Measurements from ENCODE around the gene CIB4.

The CIB4 gene

DNA sequence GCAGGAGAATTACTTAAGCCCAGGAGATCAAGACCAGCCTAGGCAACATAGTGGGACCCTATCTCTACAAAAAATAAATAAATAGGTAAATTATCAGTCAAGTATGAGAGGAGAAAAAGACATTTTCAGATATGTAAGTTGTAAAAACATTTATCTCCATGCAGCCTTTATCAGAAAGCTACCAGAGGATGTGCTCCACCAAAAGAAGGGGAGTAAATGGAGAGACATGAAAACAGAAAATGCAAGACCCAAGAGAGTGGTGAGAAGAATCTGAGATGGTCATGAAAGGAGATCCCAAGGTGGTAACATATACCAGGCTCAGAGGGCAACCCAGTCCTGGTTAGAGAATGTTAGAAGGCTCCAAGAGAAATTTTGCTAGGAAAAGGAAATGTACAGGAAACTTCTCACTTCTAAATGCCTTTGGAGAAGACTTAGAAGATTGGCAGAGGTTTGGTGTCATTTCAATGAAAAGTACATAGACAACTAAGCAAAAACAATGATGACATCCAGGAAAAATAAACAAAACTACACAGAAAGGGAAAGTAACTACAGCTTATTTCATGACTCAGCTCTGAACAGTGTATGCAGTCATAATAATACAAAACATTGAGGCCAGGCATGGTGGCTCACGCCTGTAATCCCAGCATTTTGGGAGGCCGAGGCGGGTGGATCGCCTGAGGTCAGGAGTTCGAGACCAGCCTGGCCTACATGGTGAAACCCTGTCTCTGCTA is 19.5 kb downstream of the CIB4 start:
- DNase-seq (ENCODE audit: low read depth in 2 of 2), result no peak

DNA sequence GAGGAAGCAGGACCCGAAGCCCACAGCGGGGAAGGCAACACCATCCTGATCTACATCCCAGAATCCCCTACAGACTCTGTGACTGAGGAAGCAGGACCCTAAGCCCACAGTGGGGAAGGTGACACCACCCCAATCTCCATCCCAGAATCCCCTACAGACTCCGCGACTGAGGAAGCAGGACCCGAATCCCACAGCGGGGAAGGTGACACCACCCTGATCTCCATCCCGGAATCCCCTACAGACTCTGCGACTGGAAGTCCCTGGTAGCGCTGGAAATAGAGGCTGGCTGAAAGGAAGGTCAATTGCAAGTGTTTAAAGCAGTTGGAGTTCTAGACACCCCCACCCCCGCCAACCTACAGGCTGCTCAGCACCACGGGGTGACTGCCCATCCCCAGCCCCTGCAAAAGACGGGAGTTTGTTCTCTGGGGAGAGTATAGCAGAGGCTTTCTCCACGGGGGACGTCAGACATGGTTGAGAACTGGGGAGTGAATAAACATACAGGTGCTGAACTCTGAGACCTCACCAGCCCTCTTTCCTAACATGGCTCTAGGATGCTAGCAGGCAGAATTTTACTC is 21.0 kb downstream of the CIB4 start:
- no peak for DNase-seq (ENCODE audit: low read depth in 2 of 2)

DNA sequence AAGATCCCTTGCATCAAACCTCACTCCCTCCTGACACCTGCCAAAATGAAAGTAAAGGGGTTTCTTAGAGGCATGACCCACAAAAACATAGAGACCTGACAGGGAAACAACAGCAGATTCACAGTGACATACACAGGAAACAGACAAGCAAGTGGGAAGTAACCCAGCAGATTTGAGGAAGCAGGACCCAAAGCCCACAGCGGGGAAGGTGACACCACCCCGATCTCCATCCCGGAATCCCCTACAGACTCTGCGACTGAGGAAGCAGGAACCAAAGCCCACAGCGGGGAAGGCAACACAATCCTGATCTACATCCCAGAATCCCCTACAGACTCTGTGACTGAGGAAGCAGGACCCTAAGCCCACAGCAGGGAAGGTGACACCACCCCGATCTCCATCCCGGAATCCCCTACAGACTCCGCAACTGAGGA is 21.6 kb downstream of the CIB4 start:
- no peak for DNase-seq (ENCODE audit: low read depth in 2 of 2)

DNA sequence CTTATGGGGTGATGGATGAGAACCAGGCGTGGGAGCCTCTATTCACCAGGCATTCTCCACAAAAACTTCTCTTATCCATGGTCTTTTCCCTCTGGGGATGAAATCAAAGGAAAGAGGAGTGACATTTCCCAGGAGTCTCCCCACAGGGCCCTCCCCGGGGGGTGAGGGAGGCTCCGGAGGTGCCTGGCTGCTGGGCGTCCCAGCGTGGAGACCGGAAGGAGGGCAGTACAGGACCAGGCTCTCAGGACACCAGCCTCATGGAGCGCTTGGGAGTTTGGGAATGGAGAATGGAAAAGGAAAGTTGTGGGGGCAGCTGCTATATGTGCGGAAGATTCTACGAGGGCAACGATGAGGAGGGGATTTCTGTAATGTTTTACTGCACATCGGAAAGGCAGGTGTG is 22.1 kb downstream of the CIB4 start:
- no peak for DNase-seq (ENCODE audit: low read depth in 2 of 2)

DNA sequence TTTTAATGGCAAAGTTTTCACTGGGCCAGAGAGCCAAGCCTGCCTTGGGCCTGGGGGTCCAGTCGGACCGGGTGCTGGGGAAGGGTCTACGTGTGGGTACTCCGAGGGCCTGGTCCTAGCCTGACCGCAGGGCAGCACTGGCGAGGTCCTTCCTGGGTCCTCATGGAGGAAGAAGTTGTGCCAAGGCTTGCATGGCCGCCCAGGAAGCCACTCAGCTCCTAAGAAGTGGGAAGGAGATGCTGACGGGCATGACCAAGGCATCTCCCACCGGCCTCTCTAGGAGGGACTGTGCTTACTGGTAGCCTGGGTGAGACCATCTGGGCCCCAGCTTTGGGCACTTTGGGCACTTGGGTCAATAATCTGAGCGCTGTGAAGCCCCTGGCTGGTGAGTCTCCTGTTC is 22.6 kb downstream of the CIB4 start:
- DNase-seq (ENCODE audit: low read depth in 2 of 2), result no peak

DNA sequence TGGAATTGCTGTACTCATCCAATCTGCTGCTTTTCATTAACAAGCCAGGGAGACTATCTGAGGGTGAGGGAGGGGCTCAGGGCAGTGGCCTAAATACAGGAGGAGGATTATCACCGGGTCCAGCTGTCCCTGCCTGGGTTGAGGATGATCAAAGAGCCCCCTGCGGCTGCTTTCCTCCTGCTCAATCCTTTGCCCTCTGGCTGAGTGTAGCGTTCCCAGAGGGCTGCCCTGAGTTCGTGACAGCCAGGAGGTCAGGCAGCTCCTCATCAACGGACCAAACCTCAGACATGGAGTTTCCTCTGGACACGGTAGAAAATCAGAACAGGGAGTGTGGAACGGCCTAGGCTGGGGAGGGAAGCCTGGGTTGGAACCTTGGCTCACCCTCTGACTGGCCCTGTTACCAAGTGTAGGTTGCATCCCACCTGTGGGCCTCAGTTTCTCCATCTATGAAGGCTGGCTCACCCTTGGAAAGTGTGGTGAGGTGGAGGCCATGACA is 23.5 kb downstream of the CIB4 start:
- DNase-seq (ENCODE audit: low read depth in 2 of 2), result no peak

DNA sequence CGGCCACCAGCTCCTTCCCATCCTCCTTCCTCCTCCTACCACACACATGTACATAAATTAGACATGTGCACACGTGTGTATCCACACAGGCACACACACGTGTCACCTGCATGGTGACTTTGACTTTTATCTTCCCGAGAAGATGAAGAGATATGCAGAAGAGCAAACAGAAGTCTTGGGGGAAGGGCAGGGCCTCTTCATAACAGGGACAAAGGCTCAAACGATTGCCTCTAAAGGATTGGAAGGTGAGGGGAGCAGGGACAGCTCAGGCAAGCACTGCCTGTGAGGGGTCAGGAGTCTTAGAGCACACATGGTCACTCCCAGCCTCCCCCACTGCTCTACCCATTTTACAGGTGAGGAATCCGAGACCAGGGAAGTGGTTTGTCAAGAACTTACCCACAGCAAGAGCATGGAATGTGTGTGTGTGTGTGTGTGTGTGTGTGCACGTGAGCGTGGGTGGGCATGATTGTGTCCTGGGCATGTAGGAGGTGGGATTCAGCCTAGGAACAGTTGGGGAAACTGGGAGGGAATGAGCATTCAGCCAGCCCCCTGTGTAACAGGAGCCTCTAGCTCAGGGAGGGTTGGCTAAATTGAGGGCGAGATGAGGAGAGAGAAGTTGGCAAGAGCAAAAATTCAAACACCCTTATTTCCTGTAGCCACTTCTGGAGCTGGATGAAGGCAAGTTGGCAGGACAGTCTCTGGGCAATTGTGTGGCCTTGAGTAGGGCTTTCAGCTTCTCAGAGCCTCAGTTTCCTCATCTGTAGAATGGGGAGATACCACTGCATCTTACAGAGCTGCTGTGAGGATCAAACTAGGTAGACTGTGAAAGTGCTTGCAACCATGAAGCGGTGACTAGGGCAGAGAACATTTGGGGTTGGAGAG is 24.2 kb downstream of the CIB4 start:
- DNase-seq (ENCODE audit: low read depth in 2 of 2), result no peak

DNA sequence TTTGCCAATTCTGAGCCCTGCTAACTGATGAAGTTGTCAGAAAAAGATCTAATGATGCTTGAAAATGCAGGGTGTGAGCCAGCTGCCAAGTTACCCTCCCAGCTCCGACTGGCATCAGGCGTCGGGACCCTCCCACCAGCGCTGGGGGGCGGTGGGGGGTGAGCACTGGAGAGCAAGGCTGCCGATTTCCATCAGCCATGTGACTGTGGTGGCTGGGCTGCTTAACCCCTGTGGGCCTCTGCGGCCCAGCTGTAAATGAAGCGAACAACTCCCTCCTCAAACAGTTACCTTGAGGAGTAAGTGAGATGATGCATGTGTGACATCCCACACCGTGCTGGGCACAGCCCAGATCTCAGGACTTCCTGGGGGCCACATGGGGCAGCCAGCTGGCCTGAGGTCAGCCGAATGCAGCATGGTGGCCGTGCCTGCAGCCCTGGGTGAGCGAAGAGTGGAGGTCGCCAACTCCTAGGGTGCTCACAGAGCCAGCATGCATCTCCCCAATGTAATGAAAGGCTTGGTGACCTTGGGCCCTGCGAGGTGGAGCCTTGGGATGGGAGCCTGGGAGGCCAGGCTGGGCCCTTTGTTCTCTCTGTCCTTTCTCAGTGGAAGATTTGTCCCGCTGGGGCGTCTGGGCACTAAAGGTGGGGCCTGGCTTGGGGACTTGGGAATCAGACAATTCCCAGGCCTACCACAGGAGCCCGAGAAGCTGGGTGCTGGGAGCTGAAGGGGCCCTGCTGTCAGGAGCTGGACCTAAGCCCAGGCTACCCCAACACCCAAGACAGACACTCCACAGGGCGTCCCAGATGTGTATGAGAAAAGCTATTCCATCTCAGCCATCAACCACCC is 25.1 kb downstream of the CIB4 start:
- no peak for DNase-seq (ENCODE audit: low read depth in 2 of 2)

DNA sequence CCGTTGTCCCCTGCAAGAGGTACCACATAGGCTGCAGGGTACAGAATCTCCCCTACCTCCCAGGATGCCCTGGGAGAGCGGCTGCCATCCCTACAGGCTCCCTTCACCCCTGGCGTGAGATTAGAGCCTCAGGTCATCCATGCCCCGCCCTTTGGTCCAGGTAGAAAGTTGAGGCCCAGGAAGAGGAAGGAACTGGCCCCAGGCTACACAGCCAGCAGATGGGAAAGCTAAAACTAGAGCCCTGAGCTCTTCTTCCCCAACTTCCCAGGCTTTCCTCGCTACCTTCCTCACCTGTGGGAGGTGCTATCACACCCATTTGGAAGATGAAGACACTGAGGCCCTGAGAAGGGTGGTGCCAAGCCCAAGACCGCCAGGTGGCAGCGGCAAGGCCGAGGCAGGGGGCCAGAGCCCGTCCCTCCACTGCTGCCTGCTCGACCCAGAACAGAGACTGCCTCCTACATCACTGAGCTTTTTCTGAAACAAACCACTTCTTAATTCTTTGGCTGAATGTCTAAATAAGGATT is 25.8 kb downstream of the CIB4 start:
- DNase-seq (ENCODE audit: low read depth in 2 of 2), result no peak

DNA sequence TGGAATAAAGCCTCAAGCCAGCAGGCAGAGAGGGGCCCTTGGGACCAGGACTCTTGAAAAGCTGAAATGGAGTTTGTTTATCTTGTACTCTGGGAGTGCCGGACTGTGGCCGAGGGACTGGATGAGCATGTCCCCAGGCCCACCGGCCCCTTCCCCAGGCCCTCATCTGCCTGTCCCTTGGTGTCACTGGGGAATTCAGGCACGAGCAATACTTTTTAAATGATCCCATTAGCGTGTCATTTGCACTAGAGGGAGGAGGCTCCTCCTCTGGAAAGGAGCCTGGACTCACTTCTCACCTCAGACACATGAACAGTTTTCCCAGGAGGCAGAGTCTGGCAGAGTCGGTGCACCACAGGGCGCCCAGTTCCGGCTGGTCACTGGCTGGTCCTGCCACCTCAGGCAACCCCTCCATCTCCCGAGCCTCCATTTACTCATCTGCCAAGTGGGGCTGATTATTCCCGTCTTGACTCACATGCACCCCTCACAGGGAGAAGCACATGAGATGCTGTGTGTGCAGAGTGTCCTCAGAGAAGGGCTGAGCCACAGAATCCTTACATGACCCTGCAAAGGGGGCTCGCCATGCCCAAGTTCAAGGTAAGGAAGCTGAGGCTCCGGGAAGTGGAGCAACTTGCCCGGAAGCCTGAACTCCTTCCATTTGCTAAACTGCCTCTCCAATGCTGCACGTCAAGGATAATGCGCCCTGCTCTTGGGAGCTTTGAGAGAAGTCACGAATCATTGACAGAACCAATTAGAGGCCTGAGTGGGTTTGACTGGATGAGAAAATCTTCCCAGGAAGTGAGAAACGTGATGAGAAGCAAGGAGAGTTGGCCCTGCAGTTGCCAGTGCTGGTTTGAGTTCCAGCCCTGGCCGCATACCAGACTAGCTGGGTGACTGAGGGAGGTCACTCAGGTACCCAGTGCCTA is 26.7 kb downstream of the CIB4 start:
- DNase-seq (ENCODE audit: low read depth in 2 of 2), result no peak

DNA sequence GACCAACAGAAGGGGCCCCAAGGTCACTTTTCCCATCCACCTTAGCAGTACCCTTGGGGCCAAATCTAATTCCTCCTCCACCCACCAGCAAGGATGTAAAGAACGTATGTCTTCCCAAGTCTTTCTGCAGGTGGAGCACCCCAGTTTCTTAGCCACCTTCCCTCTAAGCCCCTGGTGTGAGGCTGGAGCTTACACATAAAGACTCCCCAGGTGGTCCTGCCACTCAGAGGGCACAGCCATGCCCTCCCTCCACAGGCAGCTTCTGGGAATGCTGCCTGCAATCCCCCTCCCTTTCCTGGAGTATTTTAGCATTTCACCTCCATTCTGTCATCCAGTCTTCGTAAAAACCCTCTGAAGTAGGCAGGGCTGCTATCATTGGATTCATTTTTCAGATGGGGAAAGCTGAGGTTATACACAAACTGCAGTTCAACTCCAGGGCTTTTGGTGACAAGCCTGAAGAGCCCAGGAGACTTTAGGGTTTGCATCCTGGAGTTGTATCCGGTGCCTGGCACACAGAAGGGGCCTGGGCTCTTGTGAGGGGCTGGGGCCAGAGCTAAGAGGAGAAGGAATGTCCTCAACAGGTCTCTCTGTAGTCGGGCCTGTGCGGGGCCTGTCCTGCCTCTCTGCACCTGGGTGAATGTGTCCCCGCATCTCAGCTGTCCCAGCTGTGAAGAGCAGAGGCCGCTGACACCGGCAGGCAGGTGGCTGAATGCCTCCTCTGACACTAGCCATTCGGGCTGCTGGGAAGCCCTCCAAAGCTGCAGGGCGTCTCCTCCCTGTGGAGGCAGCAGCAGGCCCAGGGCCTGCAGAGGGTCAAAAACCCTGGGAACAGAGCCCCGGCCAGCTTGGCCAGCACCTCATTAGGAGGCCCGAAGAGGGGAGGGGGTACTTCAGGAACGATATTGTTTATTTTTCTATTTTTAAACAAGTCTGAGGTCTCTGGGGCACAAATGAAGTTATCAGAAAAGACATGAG is 27.6 kb downstream of the CIB4 start:
- no peak for DNase-seq (ENCODE audit: low read depth in 2 of 2)

DNA sequence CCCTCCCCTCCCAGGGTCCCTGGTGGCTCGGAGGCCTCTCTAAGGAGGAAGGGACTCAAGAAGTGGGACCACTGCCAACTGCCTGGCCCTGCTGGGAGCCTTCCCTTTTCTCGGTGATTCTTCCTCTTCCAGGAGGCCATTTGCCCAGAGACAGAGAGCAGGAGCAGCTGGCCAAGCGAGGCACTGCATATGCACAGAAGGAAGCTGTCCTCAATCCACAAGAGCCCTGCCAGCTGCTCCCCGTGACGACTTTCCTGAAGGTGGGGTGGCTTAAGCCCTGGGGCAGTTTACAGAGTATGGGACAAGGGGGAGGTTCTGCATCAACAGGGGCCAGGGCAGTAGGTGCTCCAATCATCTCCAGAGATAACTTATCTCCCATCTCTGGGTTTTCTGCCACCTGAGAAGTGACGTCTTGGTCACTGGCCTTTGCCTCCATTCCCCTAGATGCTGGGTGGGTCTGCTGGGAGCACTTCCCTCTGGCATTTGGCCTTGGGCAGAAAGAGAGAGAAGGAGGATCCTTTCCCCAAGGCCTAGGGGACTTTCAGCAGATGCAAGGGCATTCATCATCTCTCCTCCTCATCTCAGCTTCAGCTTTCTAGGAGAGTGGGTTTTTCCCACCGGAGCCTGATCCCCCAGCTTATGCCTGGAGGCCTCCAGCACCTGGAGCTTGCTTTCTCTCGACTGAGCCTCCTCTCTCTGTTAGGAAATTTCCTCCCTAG is 28.5 kb downstream of the CIB4 start:
- no peak for DNase-seq (ENCODE audit: low read depth in 2 of 2)

DNA sequence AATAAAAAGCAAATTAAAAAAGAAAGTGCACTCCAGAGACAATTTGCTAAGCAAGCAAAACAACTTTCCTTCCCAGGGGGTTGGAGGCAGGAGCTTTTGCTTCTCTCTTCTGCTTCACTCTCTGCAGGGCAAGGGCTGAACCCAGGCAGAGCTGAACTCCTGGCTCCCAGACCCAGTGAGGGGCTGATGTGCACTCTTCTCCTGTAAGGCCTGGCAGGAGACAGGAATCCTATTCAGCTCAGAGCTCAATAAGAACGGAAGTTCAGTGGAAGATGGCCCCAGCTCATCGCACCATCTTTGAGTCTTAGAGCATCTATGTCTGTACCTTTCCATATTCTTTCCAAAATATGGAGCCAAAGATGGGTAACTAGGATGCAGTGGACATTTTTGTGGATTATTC is 29.1 kb downstream of the CIB4 start:
- DNase-seq (ENCODE audit: low read depth in 2 of 2), result no peak

DNA sequence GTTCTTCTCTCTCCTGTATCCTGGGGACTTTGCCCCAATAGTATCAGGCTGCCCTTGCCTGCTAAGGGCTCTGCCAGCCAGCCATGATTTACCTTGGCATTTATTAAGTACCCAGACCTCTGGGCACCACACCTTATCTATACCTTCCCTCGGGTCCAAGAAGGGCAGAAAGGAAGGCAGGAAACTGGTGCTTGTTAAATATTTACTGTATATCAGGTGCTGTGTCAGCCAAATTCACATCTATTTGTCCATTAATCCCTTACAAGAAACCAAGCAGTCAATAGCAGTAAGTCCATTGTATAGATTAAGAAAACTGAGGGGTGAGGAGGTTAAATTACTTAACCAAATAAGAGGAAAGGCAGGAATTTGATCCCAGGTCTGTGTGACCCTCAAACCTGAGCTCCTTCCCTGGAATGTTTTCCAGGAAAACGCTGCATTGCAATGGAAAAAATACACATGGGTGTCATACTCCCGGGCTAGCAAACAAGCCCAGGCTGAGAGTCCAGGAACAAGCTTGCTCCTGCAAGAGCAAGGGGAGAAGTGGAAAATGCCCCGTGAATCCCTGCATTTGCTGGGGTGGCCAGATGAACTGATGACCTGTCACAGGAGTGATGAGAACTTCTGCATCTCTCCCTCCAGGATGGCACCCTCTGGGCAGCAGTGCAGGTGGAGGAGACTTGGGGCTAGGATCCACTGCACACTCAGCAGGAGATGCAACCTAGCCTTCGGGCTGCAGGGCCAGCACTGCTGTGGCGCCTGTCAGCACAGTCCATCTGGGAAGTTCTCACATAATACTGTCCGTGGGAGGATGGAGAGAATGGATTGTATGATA is 30.4 kb downstream of the CIB4 start:
- no peak for DNase-seq (ENCODE audit: low read depth in 2 of 2)

DNA sequence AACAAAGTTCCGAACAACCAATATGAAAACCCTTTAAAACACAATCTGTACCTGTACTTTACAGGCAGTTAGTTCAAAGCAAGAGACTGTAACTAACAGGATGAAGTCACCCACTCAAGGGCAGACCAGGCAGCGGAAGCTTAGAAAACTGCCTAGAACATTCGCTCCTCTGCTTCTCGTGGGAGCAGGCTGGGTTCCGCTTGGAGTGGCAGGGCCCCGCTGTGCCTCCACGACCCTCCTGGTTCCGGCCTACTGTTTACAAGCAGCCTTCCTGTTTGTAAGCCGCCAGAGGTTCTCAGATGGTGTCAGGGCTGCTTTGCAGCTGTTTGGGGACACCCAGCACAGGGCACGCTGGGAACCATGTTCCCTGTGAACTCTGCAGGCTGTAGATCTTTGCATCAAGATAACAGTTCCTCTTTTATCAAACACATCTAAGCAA is 31.3 kb downstream of the CIB4 start:
- DNase-seq (ENCODE audit: low read depth in 2 of 2), result no peak

DNA sequence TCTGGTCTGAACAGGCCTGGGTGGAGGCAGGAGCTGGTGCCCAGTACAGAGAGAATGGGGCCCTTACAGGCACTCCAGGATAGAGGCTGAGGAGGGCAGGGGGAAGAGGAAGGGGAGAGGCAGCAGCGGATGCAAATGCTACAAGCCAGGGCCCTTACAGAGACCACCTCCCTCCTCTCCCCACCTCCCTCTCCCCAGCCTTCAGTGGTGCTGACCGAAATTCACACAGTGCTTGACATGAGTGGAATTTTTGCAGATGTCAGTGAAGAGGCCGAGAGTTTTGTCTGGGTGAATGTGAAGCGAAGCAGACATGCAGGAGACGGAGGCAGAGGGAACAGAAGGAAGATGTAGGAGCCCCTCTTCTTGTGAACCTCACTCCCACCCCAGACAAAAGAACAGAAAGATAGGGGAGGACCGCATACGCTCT is 31.9 kb downstream of the CIB4 start:
- DNase-seq (ENCODE audit: low read depth in 2 of 2), result no peak

DNA sequence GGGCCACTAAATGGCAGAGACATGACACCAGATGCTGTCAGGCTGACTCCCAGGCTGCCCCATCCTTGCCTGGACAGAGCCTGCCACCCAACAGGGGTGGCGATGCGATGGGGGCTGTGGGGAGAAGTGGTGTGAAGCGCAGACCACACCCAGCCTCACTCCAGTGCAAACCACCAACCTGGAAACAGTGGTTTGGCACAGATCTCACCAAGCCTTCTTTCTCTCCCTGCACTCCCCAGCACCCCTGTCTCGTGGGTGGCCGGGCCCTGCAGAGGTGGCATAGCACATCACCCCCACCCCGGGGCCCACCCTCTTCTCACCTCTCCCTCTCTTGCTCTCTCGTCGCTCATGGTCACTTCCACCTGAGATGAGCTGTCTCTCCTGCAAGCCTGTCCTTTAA is 32.6 kb downstream of the CIB4 start:
- DNase-seq (ENCODE audit: low read depth in 2 of 2), result no peak

DNA sequence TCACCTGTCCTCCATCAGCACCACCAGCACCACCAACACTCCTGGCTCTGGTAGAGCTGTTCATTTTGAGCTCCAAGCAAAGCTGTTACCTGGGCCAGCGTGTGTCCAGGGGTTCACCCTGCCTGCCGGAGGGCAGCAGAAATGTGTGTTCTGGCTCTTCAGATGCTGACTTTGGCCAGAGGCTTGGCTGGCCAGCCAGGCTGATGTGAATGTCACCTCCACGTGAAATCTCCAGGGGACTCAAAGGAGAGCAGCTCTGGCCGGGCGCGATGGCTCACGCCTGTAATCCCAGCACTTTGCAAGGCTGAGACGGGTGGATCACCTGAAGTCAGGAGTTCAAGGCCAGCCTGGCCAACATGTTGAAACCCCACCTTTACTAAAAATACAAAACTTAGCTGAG is 33.5 kb downstream of the CIB4 start:
- no peak for DNase-seq (ENCODE audit: low read depth in 2 of 2)

Data from stimulated activated CD4-positive, alpha-beta T cell treated with anti-CD3 and anti-CD28 coated beads, Interleukin-1b, Interleukin-23, amount 100 ng/mL, for 4 hours (primary cell).